PC-3 (cell line): ENCODE measurements around the gene ZFP36. TPM values are rescaled to one million over a fixed set of nuclear protein-coding genes. Genes with fewer than 3 reads are reported as not detected.

Experiments
- ATAC-seq: fragments of 200-7000 bp; cut with Tn5 transposase; 2 replicates; pipeline ENCODE4 v1.9.1; 2020; ENCODE audit warnings: mild to moderate bottlenecking, moderate library complexity
- BruUV-seq: library from RNA; stranded (reverse); fragments of 400-500 nt; replicated peaks from 2 replicates; lab custom pipeline; 2021; lab: Mats Ljungman, UMichigan
- CTCF ChIA-PET: fragments of 300-600 bp; sonication (Branson Sonifier 250); formaldehyde crosslinking; loops from one replicate; lab custom pipeline; 2022; ENCODE audit warnings: antibody characterized with exemption; lab: Charles Lee
- POLR2A ChIA-PET: fragments of 300-600 bp; sonication (Branson Sonifier 250); formaldehyde crosslinking; loops from one replicate; lab custom pipeline; 2022; ENCODE audit warnings: antibody characterized with exemption; ENCODE audit not compliant: unreplicated experiment; lab: Charles Lee
- DNase-seq: peaks from one replicate; pipeline ENCODE4 v3.0.0-alpha.2; 2015
- H2AFZ ChIP-seq: fragments of 300-600 bp; sonication (generic); 2 replicates; pipeline ENCODE4 v1.6.0; 2016; ENCODE audit warnings: antibody characterized with exemption, low read length
- H3F3A ChIP-seq: fragments of 300-600 bp; sonication (generic); one replicate; pipeline ENCODE4 v1.6.0; 2017; ENCODE audit warnings: antibody characterized with exemption, low read length, control low read depth, mild to moderate bottlenecking; ENCODE audit not compliant: unreplicated experiment
- H3K27ac ChIP-seq: fragments of 300-600 bp; sonication (generic); 2 replicates; pipeline ENCODE4 v1.5.1; 2016; ENCODE audit warnings: mild to moderate bottlenecking, low read length
- H3K27me3 ChIP-seq: fragments of 300-600 bp; sonication (generic); 2 replicates; pipeline ENCODE4 v1.6.1; 2016; ENCODE audit warnings: low read length, mixed read lengths
- H3K36me3 ChIP-seq: fragments of 300-600 bp; sonication (generic); 2 replicates; pipeline ENCODE4 v1.6.1; 2016; ENCODE audit warnings: low read depth, mixed run types, low read length, mixed read lengths
- H3K4me1 ChIP-seq: fragments of 300-600 bp; sonication (generic); 2 replicates; pipeline ENCODE4 v1.5.1; 2016; ENCODE audit warnings: low read length; ENCODE audit not compliant: insufficient read depth
- H3K4me2 ChIP-seq: fragments of 300-600 bp; sonication (generic); 2 replicates; pipeline ENCODE4 v1.6.0; 2016; ENCODE audit warnings: low read length
- H3K4me3 ChIP-seq: fragments of 300-600 bp; sonication (generic); 2 replicates; pipeline ENCODE4 v1.5.1; 2016; ENCODE audit warnings: mild to moderate bottlenecking, low read length, mixed read lengths
- H3K79me2 ChIP-seq: fragments of 300-600 bp; sonication (generic); 2 replicates; pipeline ENCODE4 v1.6.1; 2017; ENCODE audit warnings: low read length, mixed read lengths
- H3K9ac ChIP-seq: fragments of 300-600 bp; sonication (generic); 2 replicates; pipeline ENCODE4 v1.6.0; 2016; ENCODE audit warnings: mild to moderate bottlenecking, low read length
- H3K9me2 ChIP-seq: fragments of 300-600 bp; sonication (generic); replicated peaks from 2 replicates; pipeline ENCODE4 v1.6.1; 2016; ENCODE audit warnings: mixed run types, low read length, mixed read lengths
- H3K9me3 ChIP-seq: fragments of 300-600 bp; sonication (generic); 2 replicates; pipeline ENCODE4 v1.6.1; 2016; ENCODE audit warnings: low read length, mixed read lengths
- H4K20me1 ChIP-seq: fragments of 300-600 bp; sonication (generic); 2 replicates; pipeline ENCODE4 v1.6.1; 2016; ENCODE audit warnings: low read length, mixed read lengths
- CTCF ChIP-seq: fragments of 300-600 bp; sonication (generic); conservative IDR thresholded peaks from 2 replicates; pipeline ENCODE4 v1.5.1; 2017; ENCODE audit warnings: antibody characterized with exemption, low read depth, mild to moderate bottlenecking, low read length
- EZH2 ChIP-seq: fragments of 300-600 bp; sonication (generic); IDR thresholded peaks from one replicate; pipeline ENCODE4 v1.6.1; 2017; ENCODE audit warnings: antibody characterized with exemption, mild to moderate bottlenecking, low read length; ENCODE audit not compliant: unreplicated experiment
- EZH2phosphoT487 ChIP-seq: fragments of 300-600 bp; sonication (generic); IDR thresholded peaks from 2 replicates; pipeline ENCODE4 v1.6.1; 2018; ENCODE audit warnings: mild to moderate bottlenecking, antibody characterized with exemption, low read length, borderline replicate concordance
- intact Hi-C: fragments of 100-400 bp; cut with micrococcal nuclease; formaldehyde crosslinking; loops from 2 replicates; pipeline ENCODE4 v1.9.0; 2023
- total RNA-seq: library from RNA; depleted of rRNA; stranded (reverse); fragments of >200 nt; gene quantifications from 2 replicates; pipeline ENCODE4 v1.2.3, GENCODE V29; 2014

Gene ZFP36
- total RNA-seq, 1 experiment from 2014 or later: 32.7 TPM

GRCh38 chr19:39436350-39436716 lies 29.7 kb downstream of the ZFP36 start:
- H3K36me3 ChIP-seq: peaks cover 30% of the 10 kb centered on the region
- H3K4me3 ChIP-seq: peak overlapping the region; percentile 95
- peaks cover 21% of the 10 kb centered on the region for H4K20me1 ChIP-seq
- peak overlapping the region; percentile 100 for H3K9ac ChIP-seq
- no peaks in the 10 kb centered on the region for H3K9me3 ChIP-seq
- H3K27me3 ChIP-seq: no peaks in the 10 kb centered on the region
- 0 out of 2 replicates have a peak overlapping the region, but pooled peaks have one; percentile 29 for H2AFZ ChIP-seq
- H3K27ac ChIP-seq: peak overlapping the region; percentile 67
- intact Hi-C loops: no loop called here
- H3K4me1 ChIP-seq: peaks cover 23% of the 10 kb centered on the region
- H3K79me2 ChIP-seq: peaks cover 32% of the 10 kb centered on the region
- POLR2A ChIA-PET: interaction anchor here (0.6 to 1.0 kb wide), 9 partner anchors 9 to 1049 kb away, joined by 3 to 6 read pairs (median 4); partner anchors contain the start of genes DYRK1B and SUPT5H
- BruUV-seq: TSS peak; percentile 98
- CTCF ChIA-PET: no interaction called here
- H3K4me2 ChIP-seq: peak overlapping the region; percentile 99
- no peak for TF ChIP-seq EZH2
- no peak for TF ChIP-seq CTCF
- no peak for ATAC-seq
- DNase-seq: no peak
- H3K9me2 ChIP-seq: no peaks in the 10 kb centered on the region
- peaks cover 27% of the 10 kb centered on the region for H3F3A ChIP-seq

GRCh38 chr19:39438270-39438934 lies 31.8 kb downstream of the ZFP36 start:
- POLR2A ChIA-PET: interaction anchor here (0.6 kb wide), 1 partner anchor 1434 kb away, joined by 3 read pairs; no protein-coding TSS in a partner anchor

More at GRCh38 chr19:39438270-39438934, 31.8 kb downstream of the ZFP36 start:
- no peaks in the 10 kb centered on the region for H3K27me3 ChIP-seq
- no peak for TF ChIP-seq EZH2
- no peak for TF ChIP-seq EZH2phosphoT487
- TF ChIP-seq CTCF: no peak
- no peak overlapping the region for H3K27ac ChIP-seq
- DNase-seq (peak; percentile 32), ATAC-seq (no peak)
- no peak overlapping the region for H3K9ac ChIP-seq
- intact Hi-C loops: no loop called here
- no peak overlapping the region for H2AFZ ChIP-seq
- no peak overlapping the region for H3K4me3 ChIP-seq
- H3K4me2 ChIP-seq: no peak overlapping the region
- H4K20me1 ChIP-seq: peaks cover 15% of the 10 kb centered on the region
- H3K79me2 ChIP-seq: peaks cover 24% of the 10 kb centered on the region
- peaks cover 19% of the 10 kb centered on the region for H3K4me1 ChIP-seq
- CTCF ChIA-PET: interaction anchor here (0.6 to 0.7 kb wide), 2 partner anchors 37 to 356 kb away, joined by 3 to 4 read pairs; no protein-coding TSS in a partner anchor
- H3K9me3 ChIP-seq: no peaks in the 10 kb centered on the region
- no peaks in the 10 kb centered on the region for H3K9me2 ChIP-seq
- H3F3A ChIP-seq: peaks cover 16% of the 10 kb centered on the region
- no TSS peak for BruUV-seq
- H3K36me3 ChIP-seq: peaks cover 18% of the 10 kb centered on the region
